Natural killer cell treated with Interleukin-12 subunit alpha and Interleukin-12 subunit beta and Interleukin-15 and Interleukin-18, amount 100 ng/mL, for 72 hours (primary cell): Measurements from ENCODE around the gene GASK1A. TPM values are rescaled to one million over a fixed set of nuclear protein-coding genes. Genes with fewer than 3 reads are reported as not detected.
"Not testable (repeated sequence)": the region's sequence is repeated elsewhere in the genome, so short reads cannot be mapped to it uniquely, and the experiment has no call there.

Experiments used
- ATAC-seq, 2 donors: fragments of 150-1000 bp; cut with Tn5 transposase in 1 of 2; sonication (Bioruptor Pico), chemical (Tn5 transposase) in 1 of 2; 2 replicates each; pipeline ENCODE4 v1.10.0; 2021
- DNase-seq: peaks from one replicate; pipeline ENCODE4 v3.0.0; 2022; ENCODE audit warnings: low spot score
- H3K27ac Mint-ChIP-seq, 2 donors: 1 replicate in 1 of 2; 2 replicates in 1 of 2; pipeline ENCODE4 v1.8.0; 2022; ENCODE audit warnings: mixed read lengths in 2 of 2, mild to moderate bottlenecking in 1 of 2, moderate library complexity in 1 of 2
- H3K27me3 Mint-ChIP-seq, 2 donors: 1 replicate in 1 of 2; 2 replicates in 1 of 2; pipeline ENCODE4 v1.8.0; 2022; ENCODE audit warnings: mixed read lengths in 2 of 2
- H3K36me3 Mint-ChIP-seq: one replicate; pipeline ENCODE4 v1.8.0; 2022; ENCODE audit warnings: mixed read lengths
- H3K4me1 Mint-ChIP-seq, 2 donors: 1 replicate in 1 of 2; 2 replicates in 1 of 2; pipeline ENCODE4 v1.8.0; 2022; ENCODE audit warnings: low read depth in 2 of 2, mixed read lengths in 2 of 2, mild to moderate bottlenecking in 1 of 2
- H3K4me3 Mint-ChIP-seq: one replicate; pipeline ENCODE4 v1.8.0; 2022; ENCODE audit warnings: mixed read lengths
- H3K9me3 Mint-ChIP-seq: 2 replicates; pipeline ENCODE4 v1.8.0; 2022; ENCODE audit warnings: mixed read lengths
- total RNA-seq, 2 donors: library from RNA; stranded (reverse); gene quantifications; one replicate each; pipeline ENCODE4 v1.2.3, GENCODE V29; 2022

GASK1A gene
- total RNA-seq, 2 donors from 2014 or later: 0.29 TPM; not detected in 1

DNA sequence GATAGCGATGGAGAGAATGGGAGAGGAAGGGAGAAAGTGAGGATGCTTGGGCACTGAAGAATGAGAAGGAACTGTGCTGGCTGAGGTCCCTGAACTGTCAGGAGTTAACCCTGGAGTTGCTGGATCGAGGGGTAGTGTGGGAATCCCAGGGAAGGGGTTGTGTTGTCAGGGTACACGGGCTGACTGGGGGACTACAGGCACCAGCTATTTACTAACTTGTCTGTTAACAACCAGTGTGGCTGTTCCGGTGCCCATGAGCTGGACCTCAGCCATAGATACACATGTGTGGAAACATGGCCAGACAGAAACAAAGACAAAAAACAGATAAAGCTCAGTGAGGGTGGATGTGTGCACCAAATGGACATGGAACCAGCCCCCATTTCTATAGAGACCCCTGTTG, 55.1 kb downstream of the GASK1A start:
- H3K36me3 Mint-ChIP-seq: no peaks in the 10 kb centered on the region
- ATAC-seq (no peak), DNase-seq (no peak)
- peaks cover 34 to 44% of the 10 kb centered on the region in 2 donors for H3K4me1 Mint-ChIP-seq
- H3K27ac Mint-ChIP-seq: peak overlapping the region in 1 of 2 donors; percentile 8
- H3K27me3 Mint-ChIP-seq: peaks cover 0 to 5% of the 10 kb centered on the region in 2 donors
- H3K9me3 Mint-ChIP-seq: no peaks in the 10 kb centered on the region
- H3K4me3 Mint-ChIP-seq: no peak overlapping the region

DNA sequence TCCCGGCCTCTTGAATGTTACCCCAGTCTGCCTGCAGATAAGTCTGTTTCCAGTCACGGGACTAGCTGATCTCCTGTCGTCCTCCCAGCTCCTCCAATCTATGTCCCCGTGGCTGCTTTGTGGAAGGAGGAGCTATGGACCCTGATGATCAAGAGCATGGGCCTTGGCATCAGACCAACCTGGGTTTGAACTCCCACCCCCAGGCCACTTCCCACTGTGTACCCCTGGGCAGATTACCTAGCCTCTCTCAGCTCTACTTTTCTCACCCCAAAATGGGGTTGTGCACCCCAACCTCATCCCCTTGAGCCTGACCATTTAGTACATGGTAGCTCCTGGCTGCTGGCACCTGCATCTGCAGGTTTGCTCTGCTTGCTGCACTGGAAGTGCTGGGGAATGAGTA, 55.8 kb downstream of the GASK1A start:
- peaks cover 0 to 5% of the 10 kb centered on the region in 2 donors for H3K27me3 Mint-ChIP-seq
- H3K4me1 Mint-ChIP-seq: peaks cover 29 to 39% of the 10 kb centered on the region in 2 donors
- H3K4me3 Mint-ChIP-seq: no peak overlapping the region
- no peaks in the 10 kb centered on the region for H3K36me3 Mint-ChIP-seq
- DNase-seq (no peak), ATAC-seq (no peak)
- H3K9me3 Mint-ChIP-seq: no peaks in the 10 kb centered on the region
- H3K27ac Mint-ChIP-seq: no peak overlapping the region

GRCh38 chr3:43035801-43036365, 56.8 kb downstream of the GASK1A start:
- H3K9me3 Mint-ChIP-seq: no peaks in the 10 kb centered on the region
- H3K27ac Mint-ChIP-seq: no peak overlapping the region
- peaks cover 29 to 35% of the 10 kb centered on the region in 2 donors for H3K4me1 Mint-ChIP-seq
- ATAC-seq: no peak
- H3K36me3 Mint-ChIP-seq: no peaks in the 10 kb centered on the region
- no peak for DNase-seq
- peaks cover 0 to 5% of the 10 kb centered on the region in 2 donors for H3K27me3 Mint-ChIP-seq
- H3K4me3 Mint-ChIP-seq: no peak overlapping the region

DNA sequence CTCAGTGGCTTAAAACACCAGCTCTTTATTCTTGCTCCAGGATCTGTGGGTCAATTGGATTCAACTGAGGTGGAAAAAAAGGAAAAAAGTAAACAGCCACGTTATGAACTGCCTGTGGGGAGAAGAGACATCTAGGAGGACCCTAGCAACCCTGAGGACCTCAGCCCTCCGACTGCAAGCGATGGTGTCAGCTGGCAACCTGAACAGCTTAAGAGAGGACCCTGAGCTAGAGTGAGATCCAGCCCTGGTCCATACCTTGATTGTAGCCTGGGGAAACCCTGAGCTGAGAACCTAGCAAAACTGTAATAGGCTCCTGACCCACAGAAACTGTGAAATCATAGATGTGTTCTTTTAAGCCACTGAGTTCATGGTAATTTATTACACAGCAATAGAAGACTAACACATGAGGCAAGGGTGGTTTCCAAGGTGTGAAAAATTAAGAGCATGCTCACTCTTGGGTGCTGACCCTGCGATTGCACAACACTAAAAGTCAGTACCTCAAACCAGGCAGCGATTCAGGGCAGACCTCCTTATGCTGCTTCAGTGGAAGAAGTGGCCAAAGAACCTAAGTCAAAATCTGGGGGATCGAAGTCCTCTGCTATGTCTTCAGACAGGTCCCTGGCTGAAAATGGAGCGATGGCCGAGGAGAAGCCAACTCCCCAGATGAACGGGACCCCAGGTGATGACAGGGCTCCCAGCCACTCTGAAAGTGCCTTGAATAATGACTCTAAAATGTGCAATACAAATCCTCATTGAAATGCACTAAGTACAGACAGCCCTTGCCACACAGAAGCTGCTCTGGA, 57.7 kb downstream of the GASK1A start:
- Mint-ChIP-seq H3K9me3 (no peaks in the 10 kb centered on the region), H3K36me3 (no peaks in the 10 kb centered on the region), H3K4me1 (peaks cover 29% of the 10 kb centered on the region in 2 donors), H3K4me3 (peak overlapping the region; percentile 46), H3K27me3 (peaks cover 0 to 5% of the 10 kb centered on the region in 2 donors), H3K27ac (peak overlapping the region in 1 of 2 donors; percentile 77)
- DNase-seq (peak; percentile 81), ATAC-seq (peak; percentile 90 to 96)

DNA sequence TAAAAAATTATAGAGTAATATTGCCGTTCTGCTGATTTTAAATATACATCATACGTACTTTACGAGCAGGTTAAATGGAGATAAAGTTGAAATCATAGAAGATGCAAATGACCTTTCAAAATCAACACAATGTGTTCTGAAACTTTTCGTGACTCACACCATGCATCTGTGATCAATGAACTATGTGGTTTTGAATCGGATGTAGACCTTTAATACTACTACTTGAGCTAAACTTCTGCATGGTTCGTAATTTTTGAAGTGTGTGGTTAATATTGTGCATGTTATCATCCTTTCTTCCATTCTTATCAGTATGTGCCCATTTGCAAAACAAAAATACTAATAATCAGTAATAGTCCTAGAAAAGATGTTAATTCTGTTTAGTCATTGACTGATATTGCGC, 58.9 kb downstream of the GASK1A start:
- no peak for DNase-seq
- H3K27ac Mint-ChIP-seq: peak overlapping the region in 1 of 2 donors; percentile 76
- no peak overlapping the region for H3K4me3 Mint-ChIP-seq
- H3K4me1 Mint-ChIP-seq: peaks cover 28 to 29% of the 10 kb centered on the region in 2 donors
- H3K9me3 Mint-ChIP-seq: no peaks in the 10 kb centered on the region
- H3K36me3 Mint-ChIP-seq: no peaks in the 10 kb centered on the region
- peaks cover 0 to 5% of the 10 kb centered on the region in 2 donors for H3K27me3 Mint-ChIP-seq
- no peak for ATAC-seq

GRCh38 chr3:43041517-43041916, 62.4 kb downstream of the GASK1A start:
- ATAC-seq: no peak
- Mint-ChIP-seq H3K27me3 (peaks cover 0 to 5% of the 10 kb centered on the region in 2 donors), H3K4me1 (peaks cover 11 to 20% of the 10 kb centered on the region in 2 donors), H3K9me3 (peaks cover 11% of the 10 kb centered on the region), H3K27ac (no peak overlapping the region), H3K36me3 (peaks cover 16% of the 10 kb centered on the region), H3K4me3 (no peak overlapping the region)
- DNase-seq: no peak

DNA sequence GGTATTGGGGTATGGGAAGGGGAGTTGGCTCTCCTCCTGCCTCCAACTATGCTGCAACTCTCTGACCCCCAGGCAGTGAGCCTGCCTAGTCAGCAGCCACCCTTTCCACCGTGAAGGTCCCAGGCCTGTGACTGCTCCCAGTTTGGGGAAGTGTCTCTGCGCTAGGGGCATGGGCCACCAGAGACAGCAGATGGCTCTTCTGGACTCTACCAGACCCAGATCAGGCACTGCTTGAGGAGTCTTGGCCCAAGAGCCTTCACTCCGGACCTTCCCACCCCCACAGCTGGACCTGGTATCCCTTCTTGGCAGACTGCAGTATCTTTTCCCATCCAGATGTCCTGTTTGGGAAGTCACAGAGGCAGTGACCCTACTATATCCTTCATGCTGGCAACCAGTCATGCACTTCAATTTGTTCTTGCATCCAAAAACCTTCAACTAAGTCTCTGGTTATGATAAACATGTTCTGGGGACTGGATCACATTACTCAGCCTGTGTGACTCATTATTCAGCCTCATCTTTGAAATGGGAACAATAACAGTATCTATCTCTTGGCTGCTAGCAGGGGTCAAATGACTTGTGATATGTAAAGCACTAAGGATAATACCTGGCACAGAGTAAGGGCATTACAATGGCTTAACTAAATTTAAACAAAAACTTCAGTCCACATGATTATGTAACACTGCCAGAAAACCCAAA, 64.1 kb downstream of the GASK1A start:
- Mint-ChIP-seq H3K4me1 (peaks cover 3 to 5% of the 10 kb centered on the region in 2 donors), H3K27ac (no peak overlapping the region), H3K27me3 (peaks cover 0 to 4% of the 10 kb centered on the region in 2 donors), H3K36me3 (peaks cover 25% of the 10 kb centered on the region), H3K4me3 (no peak overlapping the region), H3K9me3 (peaks cover 17% of the 10 kb centered on the region)
- DNase-seq (no peak), ATAC-seq (no peak)

DNA sequence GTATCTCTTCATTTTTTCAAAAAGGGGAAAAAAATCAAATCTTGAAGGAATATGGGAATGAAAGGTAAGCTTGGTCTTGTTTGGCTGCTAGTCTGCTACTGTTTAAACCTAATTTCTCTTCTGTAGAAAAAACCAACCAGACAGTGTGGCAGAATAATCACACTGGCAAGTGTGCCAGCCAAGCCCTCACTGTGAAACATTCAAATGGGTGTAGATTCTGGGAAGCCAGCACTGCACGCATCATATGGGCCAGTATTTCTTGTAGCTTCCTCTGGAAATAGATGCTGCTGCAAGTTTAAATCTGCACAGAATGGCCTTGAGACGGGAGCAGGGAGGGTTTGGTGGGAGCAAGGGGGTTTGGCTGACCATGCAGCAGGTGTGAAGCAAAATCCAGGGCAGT, 64.7 kb downstream of the GASK1A start:
- Mint-ChIP-seq H3K4me3 (no peak overlapping the region), H3K27ac (no peak overlapping the region)

GRCh38 chr3:43045079-43045478, 66.0 kb downstream of the GASK1A start:
- H3K27ac Mint-ChIP-seq, DNase-seq, H3K4me3 Mint-ChIP-seq, H3K4me1 Mint-ChIP-seq, ATAC-seq, H3K27me3 Mint-ChIP-seq: not testable (repeated sequence)
- Mint-ChIP-seq H3K9me3 (peaks cover 17% of the 10 kb centered on the region), H3K36me3 (peaks cover 34% of the 10 kb centered on the region)

More for the DNA sequence above, 64.7 kb downstream of the GASK1A start:
- H3K4me1 Mint-ChIP-seq: peaks cover 0 to 3% of the 10 kb centered on the region in 2 donors
- ATAC-seq (no peak), DNase-seq (no peak)
- H3K27me3 Mint-ChIP-seq: no peaks in the 10 kb centered on the region
- H3K36me3 Mint-ChIP-seq: peaks cover 30% of the 10 kb centered on the region
- peaks cover 17% of the 10 kb centered on the region for H3K9me3 Mint-ChIP-seq

DNA sequence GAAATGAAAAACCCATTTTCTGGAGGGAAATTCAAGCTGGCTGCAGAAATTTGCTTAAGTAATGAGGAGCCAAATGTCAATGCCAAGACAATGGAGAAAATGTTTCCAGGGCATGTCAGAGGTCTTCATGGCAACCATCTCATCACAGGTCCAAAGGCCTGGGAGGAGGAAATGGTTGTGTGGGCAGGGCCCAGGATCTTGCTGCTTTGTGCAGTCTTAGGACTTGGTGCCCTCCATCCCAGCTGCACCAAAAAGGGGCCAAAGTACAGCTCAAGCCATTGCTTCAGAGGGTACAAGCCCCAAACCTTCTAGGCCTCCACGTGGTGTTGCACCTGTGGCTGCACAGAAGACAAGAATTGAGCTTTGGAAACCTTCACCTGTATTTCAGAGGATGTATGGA, 67.5 kb downstream of the GASK1A start:
- H3K4me1 Mint-ChIP-seq: peaks cover 0 to under 1% of the 10 kb centered on the region in 2 donors
- H3K27me3 Mint-ChIP-seq: no peaks in the 10 kb centered on the region
- H3K36me3 Mint-ChIP-seq: peaks cover 49% of the 10 kb centered on the region
- no peak overlapping the region for H3K27ac Mint-ChIP-seq
- H3K4me3 Mint-ChIP-seq: no peak overlapping the region
- no peak for ATAC-seq
- no peak for DNase-seq
- H3K9me3 Mint-ChIP-seq: peaks cover 18% of the 10 kb centered on the region

GRCh38 chr3:43048470-43048869, 69.4 kb downstream of the GASK1A start:
- Mint-ChIP-seq H3K27ac (no peak overlapping the region), H3K4me3 (no peak overlapping the region), H3K36me3 (peaks cover 57% of the 10 kb centered on the region), H3K4me1 (no peaks in the 10 kb centered on the region), H3K27me3 (peaks cover 0 to 5% of the 10 kb centered on the region in 2 donors), H3K9me3 (peaks cover 25% of the 10 kb centered on the region)
- ATAC-seq: no peak
- no peak for DNase-seq

DNA sequence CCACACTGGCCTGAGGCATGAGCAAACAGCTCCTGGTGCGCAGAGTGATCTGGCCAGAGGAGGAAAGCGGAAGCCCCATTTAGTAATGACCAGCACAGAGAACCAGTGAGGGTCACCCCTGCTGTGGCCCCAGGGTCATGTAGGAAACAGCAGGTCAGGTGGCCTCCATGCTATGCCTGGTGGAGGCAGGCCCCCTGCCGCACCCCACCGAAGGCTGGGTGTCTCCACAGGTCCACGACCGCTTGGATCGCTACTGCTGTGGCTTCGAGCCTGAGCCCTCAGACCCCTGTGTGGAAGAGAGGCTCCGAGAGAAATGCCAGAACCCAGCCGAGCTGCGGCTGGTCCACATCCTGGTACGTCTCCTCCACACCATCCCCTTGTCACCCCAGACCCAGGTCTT, 74.2 kb downstream of the GASK1A start:
- DNase-seq: no peak
- peak; percentile 28 to 31 for ATAC-seq
- Mint-ChIP-seq H3K27ac (no peak overlapping the region), H3K4me1 (no peaks in the 10 kb centered on the region), H3K27me3 (peaks cover 0 to 5% of the 10 kb centered on the region in 2 donors), H3K4me3 (no peak overlapping the region), H3K36me3 (peaks cover 32% of the 10 kb centered on the region), H3K9me3 (peaks cover 8% of the 10 kb centered on the region)

- H3K27ac Mint-ChIP-seq: no peak overlapping the region
- ATAC-seq (no peak), DNase-seq (no peak)
- peaks cover 24% of the 10 kb centered on the region for H3K36me3 Mint-ChIP-seq
- H3K4me1 Mint-ChIP-seq: no peaks in the 10 kb centered on the region
- H3K27me3 Mint-ChIP-seq: peaks cover 0 to 5% of the 10 kb centered on the region in 2 donors
- no peak overlapping the region for H3K4me3 Mint-ChIP-seq
- H3K9me3 Mint-ChIP-seq: peaks cover 8% of the 10 kb centered on the region
Measured at GRCh38 chr3:43054754-43055153, 75.6 kb downstream of the GASK1A start.

GRCh38 chr3:43055393-43055792, 76.3 kb downstream of the GASK1A start:
- Mint-ChIP-seq H3K27ac (no peak overlapping the region), H3K27me3 (peaks cover 0 to 5% of the 10 kb centered on the region in 2 donors), H3K9me3 (peaks cover 8% of the 10 kb centered on the region), H3K4me3 (no peak overlapping the region), H3K36me3 (peaks cover 20% of the 10 kb centered on the region), H3K4me1 (no peaks in the 10 kb centered on the region)
- no peak for DNase-seq
- no peak for ATAC-seq
